VCaP (cell line): ENCODE data around the gene FGF5.

Experiments
- H3K27ac ChIP-seq: fragments of 450-650 bp; 2 replicates; pipeline ENCODE4 v1.5.1; 2017
- TF ChIP-seq, protein P1 (sequence below): fragments of 450-650 bp; conservative IDR thresholded peaks from 2 replicates; pipeline ENCODE4 v1.5.1; 2017; ENCODE audit warnings: mild to moderate bottlenecking, moderate library complexity

FGF5 gene

DNA sequence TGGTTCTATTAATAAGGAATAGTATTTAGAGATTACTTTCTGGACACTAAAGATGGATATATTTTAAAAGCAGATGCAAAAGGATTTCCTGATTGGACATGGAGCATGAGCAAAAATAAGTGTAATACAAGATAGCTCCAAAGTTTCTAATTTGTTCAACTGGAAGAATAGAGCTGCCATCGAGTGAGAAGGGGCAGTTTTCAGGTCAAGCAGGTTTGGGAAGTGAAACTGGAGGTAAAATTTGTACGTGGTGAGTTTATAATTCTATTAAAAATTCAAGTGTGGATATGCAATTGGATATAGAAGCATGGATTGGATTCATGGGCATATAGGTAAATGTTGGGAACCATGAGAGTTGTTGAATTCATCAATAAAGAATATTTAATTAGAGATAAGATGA is 37.3 kb upstream of the FGF5 start:
- no peak overlapping the region for H3K27ac ChIP-seq
- TF ChIP-seq, protein P1, sequence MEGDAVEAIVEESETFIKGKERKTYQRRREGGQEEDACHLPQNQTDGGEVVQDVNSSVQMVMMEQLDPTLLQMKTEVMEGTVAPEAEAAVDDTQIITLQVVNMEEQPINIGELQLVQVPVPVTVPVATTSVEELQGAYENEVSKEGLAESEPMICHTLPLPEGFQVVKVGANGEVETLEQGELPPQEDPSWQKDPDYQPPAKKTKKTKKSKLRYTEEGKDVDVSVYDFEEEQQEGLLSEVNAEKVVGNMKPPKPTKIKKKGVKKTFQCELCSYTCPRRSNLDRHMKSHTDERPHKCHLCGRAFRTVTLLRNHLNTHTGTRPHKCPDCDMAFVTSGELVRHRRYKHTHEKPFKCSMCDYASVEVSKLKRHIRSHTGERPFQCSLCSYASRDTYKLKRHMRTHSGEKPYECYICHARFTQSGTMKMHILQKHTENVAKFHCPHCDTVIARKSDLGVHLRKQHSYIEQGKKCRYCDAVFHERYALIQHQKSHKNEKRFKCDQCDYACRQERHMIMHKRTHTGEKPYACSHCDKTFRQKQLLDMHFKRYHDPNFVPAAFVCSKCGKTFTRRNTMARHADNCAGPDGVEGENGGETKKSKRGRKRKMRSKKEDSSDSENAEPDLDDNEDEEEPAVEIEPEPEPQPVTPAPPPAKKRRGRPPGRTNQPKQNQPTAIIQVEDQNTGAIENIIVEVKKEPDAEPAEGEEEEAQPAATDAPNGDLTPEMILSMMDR = no peak

DNA sequence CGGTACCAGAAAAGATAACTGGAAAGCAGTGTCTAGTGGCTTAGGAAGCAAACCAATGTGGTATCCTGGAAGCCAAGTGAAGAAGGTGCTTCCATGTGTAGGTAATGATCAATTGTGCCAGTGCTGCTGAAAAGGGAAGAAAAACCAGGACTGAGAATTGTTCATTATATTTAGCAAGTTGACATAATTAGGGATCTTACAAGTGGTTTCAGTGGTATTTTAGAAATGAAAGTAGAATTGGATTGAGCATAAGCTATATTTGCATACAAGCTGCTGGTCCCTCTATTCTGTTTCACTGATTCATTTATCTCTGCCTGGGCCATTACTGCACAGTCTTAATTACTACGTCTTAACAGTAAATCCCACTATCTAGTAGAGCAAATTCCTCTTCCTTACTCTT is 36.9 kb upstream of the FGF5 start:
- no peak overlapping the region for H3K27ac ChIP-seq
- TF ChIP-seq, protein P1 = no peak

DNA sequence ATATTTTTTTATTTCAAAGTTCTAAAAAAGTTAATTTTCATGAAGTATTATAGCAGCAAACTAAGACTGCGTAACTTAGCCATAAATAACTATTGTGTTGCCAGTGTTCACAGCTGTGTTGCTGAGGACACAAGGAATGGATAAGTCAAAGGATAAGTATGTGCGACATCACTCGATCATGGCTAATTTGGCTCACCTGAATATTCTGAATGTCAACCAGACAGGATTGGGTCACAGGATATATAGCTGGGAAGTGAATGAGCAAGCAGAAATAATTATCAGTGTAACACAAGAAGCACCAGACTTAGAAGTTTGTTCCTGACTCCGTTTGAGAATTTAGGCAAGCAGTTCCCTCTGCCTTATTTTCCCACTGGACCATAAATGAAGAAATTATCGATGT is 35.3 kb upstream of the FGF5 start:
- H3K27ac ChIP-seq = no peak overlapping the region
- TF ChIP-seq, protein P1 = no peak

DNA sequence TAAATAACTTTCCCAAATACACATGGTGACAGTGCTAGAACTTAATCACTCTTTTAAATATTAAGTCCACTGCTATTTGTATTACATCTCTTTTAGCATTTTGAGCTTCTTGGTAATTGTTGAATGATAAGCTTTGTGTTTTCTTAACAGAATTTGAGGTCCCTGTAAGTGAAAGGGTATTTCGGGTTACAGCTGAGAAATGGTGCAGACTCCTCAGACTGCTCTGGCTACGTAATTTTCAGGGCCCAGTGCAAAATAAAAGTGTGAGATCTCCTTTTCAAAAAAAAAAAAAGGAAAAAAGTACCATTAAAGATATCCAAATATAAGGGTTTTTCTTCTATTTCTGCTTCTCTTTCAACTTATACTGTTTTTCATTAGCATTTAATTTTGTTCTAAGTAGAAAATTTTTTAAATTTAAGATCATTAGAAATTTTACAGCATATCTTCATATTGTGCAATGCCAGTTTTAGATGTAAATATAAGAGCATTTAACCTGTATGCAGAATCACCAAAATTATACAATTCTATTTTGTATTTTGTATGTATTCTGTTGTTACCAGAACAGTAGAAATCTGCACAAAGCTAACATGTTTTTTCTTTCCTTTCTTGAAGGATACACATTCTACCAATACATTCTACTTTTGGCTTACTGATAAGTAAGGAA is 33.6 kb upstream of the FGF5 start:
- TF ChIP-seq, protein P1 = no peak
- no peak overlapping the region for H3K27ac ChIP-seq

DNA sequence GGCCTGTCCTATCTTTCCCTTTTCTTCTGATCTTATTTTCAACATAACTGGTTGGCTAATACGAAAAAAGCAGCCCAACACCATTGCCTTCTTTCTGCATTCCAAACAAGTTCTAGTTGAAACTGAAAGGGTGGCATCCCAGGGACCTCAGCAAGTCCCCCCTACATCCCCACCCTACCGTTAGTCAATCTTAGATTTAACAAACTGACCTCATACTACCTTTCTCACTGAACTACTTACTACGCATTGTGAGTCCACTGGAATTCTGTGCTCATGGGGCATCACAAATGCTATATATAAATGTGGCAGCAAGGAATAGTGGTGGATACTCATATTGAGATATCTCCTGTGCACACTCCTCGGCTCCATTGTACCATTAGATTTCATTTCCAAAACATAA is 33.1 kb upstream of the FGF5 start:
- TF ChIP-seq, protein P1 = no peak
- H3K27ac ChIP-seq = no peak overlapping the region

DNA sequence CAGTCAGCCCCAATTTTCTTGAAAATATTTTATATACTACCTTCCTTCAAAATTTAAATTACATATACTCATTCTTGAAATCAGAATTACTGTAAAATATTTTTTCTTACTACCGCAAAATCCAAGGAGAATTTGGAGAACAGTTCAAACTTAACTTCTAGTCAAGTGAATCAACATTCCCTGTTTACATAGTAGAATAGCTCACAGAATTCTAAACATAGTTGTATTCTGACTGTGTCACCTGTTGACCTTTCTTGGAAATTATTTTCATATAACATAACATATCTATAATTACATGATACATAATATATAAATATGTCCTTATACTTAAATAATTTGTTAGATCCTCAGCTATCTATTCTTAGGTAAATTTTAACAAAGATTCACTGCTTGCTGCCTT is 31.0 kb upstream of the FGF5 start:
- TF ChIP-seq, protein P1 = no peak

DNA sequence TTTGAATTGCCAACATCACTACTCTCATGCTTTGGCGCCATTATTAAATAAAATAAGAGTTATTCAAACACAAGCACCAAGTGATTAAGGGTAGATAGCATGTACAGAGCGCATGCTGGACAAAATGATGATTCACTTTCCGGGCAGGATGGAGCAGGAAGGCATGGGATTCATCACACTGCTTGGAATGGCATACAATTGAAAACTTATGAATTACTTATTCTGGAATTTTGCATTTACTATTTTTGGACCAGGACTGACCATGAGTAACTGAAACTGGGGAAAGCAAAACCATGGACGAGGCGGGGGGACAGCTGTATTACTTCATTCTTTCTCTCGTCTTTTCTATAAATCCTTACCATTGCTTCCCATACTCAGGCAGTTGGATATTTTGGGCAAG is 28.5 kb upstream of the FGF5 start:
- no peak overlapping the region for H3K27ac ChIP-seq
- TF ChIP-seq, protein P1 = no peak

More for the DNA sequence above, 31.0 kb upstream of the FGF5 start:
- no peak overlapping the region for H3K27ac ChIP-seq
